Measurements from ENCODE around the gene SLC41A3.

SLC41A3 gene

GRCh38 chr3:126057936-126058335, 26.0 kb downstream of the SLC41A3 start:
- no peak overlapping the region for H3K4me3 ChIP-seq (ENCODE audit: low read depth, low read length)
- TF ChIP-seq, protein P1, sequence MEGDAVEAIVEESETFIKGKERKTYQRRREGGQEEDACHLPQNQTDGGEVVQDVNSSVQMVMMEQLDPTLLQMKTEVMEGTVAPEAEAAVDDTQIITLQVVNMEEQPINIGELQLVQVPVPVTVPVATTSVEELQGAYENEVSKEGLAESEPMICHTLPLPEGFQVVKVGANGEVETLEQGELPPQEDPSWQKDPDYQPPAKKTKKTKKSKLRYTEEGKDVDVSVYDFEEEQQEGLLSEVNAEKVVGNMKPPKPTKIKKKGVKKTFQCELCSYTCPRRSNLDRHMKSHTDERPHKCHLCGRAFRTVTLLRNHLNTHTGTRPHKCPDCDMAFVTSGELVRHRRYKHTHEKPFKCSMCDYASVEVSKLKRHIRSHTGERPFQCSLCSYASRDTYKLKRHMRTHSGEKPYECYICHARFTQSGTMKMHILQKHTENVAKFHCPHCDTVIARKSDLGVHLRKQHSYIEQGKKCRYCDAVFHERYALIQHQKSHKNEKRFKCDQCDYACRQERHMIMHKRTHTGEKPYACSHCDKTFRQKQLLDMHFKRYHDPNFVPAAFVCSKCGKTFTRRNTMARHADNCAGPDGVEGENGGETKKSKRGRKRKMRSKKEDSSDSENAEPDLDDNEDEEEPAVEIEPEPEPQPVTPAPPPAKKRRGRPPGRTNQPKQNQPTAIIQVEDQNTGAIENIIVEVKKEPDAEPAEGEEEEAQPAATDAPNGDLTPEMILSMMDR (IDR thresholded peaks at IDR 0.05; ENCODE audit: borderline replicate concordance, insufficient read depth, low read depth, low read length) = no peak

GRCh38 chr3:126057501-126057819, 26.5 kb downstream of the SLC41A3 start:
- TF ChIP-seq, protein P1 (IDR thresholded peaks at IDR 0.05; ENCODE audit: borderline replicate concordance, insufficient read depth, low read depth, low read length) = no peak
- H3K4me3 ChIP-seq (ENCODE audit: low read depth, low read length) = no peak overlapping the region

DNA sequence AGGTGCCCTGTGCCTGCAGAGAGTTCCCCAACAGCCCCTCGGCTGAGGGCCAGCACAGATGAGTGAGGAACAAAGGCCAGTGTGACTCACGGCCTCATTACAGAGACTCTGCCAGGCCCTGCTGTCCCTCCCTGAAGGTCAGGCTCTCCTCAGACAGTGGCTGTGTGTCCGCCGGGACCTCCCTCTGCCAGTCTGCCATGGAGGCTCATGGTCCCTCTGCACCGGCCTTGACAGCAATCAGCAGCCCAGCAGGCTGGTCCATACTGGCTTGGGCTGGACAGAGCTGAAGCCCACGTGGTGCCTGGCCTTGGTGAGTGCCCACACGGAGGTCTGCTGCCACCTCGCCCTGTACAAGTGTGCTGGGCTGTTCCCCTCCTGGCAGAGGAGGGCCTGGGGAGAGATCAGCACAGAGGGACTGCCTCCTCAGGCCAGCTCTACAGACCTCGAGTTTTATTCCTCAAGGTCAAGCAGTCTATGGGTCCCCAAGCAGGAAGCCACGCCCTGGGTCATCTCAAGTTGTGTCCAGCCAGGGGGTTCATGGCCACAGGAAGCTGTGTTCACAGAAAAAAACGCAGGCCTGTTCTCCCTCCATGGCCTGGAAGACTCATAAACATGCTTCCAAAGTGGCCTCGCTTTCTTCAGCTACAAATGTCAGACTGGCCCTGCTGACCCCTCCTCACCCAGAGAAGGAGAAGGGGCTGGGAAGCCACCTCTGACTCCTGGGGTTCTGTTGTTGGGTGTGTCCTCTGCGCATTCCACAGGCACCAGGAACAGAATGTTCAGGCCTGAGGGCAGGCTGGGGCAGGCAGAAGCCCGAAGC, 27.0 kb downstream of the SLC41A3 start:
- TF ChIP-seq, protein P1 (IDR thresholded peaks at IDR 0.05; ENCODE audit: borderline replicate concordance, insufficient read depth, low read depth, low read length) = no peak
- H3K4me3 ChIP-seq (ENCODE audit: low read depth, low read length) = no peak overlapping the region

DNA sequence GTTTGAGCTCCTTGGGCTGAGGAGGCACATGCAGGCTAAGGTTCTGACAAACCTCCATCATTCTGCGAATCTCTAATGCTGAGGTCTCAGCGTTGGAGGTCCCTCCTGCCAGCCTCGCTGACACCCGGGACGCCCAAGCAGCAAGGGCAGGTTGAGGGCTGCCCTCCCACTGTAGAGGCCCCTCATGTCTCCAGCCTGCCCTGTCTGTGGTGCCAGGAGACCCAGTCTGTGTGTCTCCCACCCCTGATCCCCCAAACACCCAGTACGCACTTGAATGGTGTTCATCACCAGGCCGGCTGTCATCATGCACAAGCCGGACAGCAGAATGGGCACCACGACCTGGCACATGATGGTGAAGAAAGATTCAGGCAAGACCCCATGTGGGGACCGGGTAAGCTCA, 27.8 kb downstream of the SLC41A3 start:
- no peak overlapping the region for H3K4me3 ChIP-seq (ENCODE audit: low read depth, low read length)

DNA sequence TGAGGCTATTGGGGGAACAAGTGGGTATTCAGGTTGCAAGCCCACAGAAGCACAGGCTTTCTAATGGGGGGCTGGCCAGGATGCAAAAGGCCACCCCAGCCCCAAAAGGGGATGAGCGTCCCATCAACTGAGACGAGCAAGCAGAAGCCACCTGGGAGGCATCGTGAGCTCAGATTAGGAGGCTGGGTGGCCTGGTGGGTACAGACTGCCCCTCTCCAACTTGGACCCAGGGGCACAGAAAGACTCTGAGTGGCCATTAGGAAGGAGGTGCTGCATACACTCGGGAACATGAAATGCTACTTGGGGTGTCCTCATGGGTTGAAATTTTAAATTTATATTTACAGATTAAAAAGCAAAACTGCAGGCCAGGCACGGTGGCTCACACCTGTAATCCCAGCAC, 29.1 kb downstream of the SLC41A3 start:
- TF ChIP-seq, protein P1 (IDR thresholded peaks at IDR 0.05; ENCODE audit: borderline replicate concordance, insufficient read depth, low read depth, low read length) = no peak
- no peak overlapping the region for H3K4me3 ChIP-seq (ENCODE audit: low read depth, low read length)

More for the DNA sequence above, 27.8 kb downstream of the SLC41A3 start:
- TF ChIP-seq, protein P1 (IDR thresholded peaks at IDR 0.05; ENCODE audit: borderline replicate concordance, insufficient read depth, low read depth, low read length) = no peak

- TF ChIP-seq, protein P1 (IDR thresholded peaks at IDR 0.05; ENCODE audit: borderline replicate concordance, insufficient read depth, low read depth, low read length) = no peak
These were observed 29.9 kb downstream of the SLC41A3 start for GRCh38 chr3:126053949-126054569.

GRCh38 chr3:126053513-126053912, 30.4 kb downstream of the SLC41A3 start:
- H3K4me3 ChIP-seq (ENCODE audit: low read depth, low read length) = no peak overlapping the region
- TF ChIP-seq, protein P1 (IDR thresholded peaks at IDR 0.05; ENCODE audit: borderline replicate concordance, insufficient read depth, low read depth, low read length) = no peak

More at GRCh38 chr3:126053949-126054569, 29.9 kb downstream of the SLC41A3 start:
- no peak overlapping the region for H3K4me3 ChIP-seq (ENCODE audit: low read depth, low read length)

Measured in GM12875 (cell line).